HG02870 (cell line): ENCODE data around the gene KCNH4.
"Not testable (repeated sequence)": the region's sequence is repeated elsewhere in the genome, so short reads cannot be mapped to it uniquely, and the experiment has no call there.

ENCODE experiments used
- ATAC-seq: cut with Tn5 transposase; IDR thresholded peaks from one replicate; pipeline ENCODE4 v1.9.1; 2021; ENCODE audit warnings: mild to moderate bottlenecking, moderate library complexity; ENCODE audit not compliant: unreplicated experiment

KCNH4 gene

GRCh38 chr17:42180922-42181850 is at the start of gene KCNH4:
Gene KCNH4 (minus strand): TSS chr17:42181142. CDS start chr17:42180945, 197 bp downstream.
- ATAC-seq: no peak

DNA sequence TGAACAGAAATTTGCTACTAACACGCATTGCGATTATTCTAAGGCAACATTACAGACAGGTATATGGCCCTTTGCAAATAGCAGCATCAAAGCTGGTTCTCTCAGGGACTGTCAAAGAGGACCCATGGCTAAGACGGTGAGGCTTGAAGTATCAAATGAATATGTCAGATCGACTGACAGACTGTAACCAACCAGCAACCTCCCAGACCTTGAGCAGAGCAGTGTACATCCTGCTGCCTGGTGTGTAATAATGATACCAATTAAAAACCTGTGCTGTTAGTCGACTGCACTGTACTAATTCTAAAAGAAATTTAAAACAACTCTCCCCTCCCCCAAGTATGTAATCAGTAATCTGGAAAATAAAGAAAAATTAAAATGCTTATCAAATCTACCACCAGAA is 49.3 kb upstream of the KCNH4 start:
- ATAC-seq: no peak

- ATAC-seq: no peak
Observed at GRCh38 chr17:42227849-42228700, 47.1 kb upstream of the KCNH4 start.

- ATAC-seq: no peak
Observed at GRCh38 chr17:42225646-42226045, 44.7 kb upstream of the KCNH4 start.

GRCh38 chr17:42224651-42225050 is 43.7 kb upstream of the KCNH4 start:
- ATAC-seq: no peak

DNA sequence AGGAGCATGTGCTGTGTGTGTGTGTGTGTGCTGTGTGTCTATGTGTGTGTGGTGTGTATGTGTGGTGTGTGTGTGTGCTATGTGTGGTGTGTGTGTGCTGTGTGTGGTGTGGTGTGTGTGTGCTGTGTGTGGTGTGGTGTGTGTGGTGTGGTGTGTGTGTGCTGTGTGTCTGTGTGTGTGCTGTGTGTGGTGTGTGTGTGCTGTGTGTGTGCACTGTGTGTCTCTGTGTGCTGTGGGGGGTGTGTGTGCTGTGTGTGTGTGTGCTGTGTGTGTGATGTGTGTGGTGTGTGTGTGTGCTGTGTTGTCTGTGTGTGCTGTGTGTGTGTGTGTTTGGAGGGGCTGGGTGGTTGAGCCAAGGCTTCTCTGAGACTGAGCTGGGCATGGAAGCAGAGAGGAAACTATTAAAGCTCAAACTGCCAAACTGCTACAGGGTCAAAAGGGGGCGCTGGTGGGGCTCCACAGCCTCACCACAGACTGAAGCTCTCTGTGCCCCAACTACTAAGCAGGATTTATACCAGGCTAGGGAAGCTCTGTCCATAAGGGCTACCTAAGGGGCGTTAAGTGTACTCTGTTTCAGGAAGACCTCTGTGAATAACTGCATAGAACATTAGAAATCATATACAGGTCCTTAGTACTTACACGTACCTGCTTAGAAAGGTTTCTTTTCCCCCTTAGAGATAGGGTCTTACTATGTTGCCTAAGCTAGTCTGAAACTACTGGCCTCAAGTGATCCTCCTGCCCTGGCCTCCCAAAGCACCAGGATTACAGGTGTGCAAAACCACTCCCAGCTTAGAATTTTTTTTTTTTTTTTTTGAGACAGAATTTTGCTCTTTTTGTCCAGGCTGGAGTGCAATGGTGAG is 41.2 kb upstream of the KCNH4 start:
- ATAC-seq: no peak

DNA sequence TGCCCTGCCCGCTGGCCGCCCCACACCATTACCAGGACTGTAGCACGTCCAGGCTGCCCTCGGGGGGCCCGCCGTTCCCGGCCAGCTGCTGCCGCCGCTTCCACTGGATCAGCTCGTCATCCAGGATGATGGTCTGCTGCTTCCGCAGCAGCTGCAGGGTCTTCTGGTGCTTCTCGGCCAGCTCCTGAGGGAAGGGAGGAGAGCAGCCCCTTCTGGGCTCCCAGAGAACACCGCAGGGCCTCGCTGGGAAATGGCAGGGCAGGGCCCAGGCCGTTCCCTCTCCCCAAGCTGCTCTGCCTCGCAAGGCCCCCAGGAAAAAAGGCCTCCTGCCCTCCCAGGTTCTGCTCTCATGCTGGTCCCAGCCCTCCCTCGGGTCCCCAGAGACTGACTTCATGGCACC is 38.3 kb upstream of the KCNH4 start:
- ATAC-seq: not testable (repeated sequence)

- no peak for ATAC-seq
Observed at GRCh38 chr17:42214156-42214555, 33.2 kb upstream of the KCNH4 start.

GRCh38 chr17:42212382-42212781 is 31.4 kb upstream of the KCNH4 start:
- no peak for ATAC-seq

- ATAC-seq: not testable (repeated sequence)
Observed at GRCh38 chr17:42211921-42212341, 31.0 kb upstream of the KCNH4 start.

DNA sequence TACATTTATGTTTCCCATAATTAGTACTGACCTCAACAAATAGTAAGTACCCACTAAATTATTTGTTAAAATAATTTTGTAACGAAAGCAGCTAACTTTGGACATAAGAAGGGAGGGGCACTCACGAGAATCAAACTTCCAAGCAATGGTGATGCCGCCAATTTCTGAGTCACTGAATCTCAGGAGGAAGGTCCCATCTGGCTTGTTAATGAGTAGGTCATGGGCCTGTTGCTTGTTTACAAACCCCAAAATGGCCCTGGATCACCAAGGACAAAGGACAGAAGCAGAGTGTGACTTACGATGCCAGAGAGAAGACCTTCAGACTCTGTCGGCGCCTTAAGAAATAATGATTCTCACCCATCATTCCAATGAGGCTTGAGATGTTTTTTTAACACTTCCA is 29.1 kb upstream of the KCNH4 start:
- ATAC-seq: no peak

- not testable (repeated sequence) for ATAC-seq
Observed at GRCh38 chr17:42206153-42206612, 25.2 kb upstream of the KCNH4 start.

- ATAC-seq: no peak
Observed at GRCh38 chr17:42203354-42203753, 22.4 kb upstream of the KCNH4 start.

- ATAC-seq: no peak
Observed at GRCh38 chr17:42202696-42203095, 21.8 kb upstream of the KCNH4 start.

GRCh38 chr17:42202159-42202558 is 21.2 kb upstream of the KCNH4 start:
- ATAC-seq: no peak

- no peak for ATAC-seq
Observed at GRCh38 chr17:42201458-42201772, 20.5 kb upstream of the KCNH4 start.

DNA sequence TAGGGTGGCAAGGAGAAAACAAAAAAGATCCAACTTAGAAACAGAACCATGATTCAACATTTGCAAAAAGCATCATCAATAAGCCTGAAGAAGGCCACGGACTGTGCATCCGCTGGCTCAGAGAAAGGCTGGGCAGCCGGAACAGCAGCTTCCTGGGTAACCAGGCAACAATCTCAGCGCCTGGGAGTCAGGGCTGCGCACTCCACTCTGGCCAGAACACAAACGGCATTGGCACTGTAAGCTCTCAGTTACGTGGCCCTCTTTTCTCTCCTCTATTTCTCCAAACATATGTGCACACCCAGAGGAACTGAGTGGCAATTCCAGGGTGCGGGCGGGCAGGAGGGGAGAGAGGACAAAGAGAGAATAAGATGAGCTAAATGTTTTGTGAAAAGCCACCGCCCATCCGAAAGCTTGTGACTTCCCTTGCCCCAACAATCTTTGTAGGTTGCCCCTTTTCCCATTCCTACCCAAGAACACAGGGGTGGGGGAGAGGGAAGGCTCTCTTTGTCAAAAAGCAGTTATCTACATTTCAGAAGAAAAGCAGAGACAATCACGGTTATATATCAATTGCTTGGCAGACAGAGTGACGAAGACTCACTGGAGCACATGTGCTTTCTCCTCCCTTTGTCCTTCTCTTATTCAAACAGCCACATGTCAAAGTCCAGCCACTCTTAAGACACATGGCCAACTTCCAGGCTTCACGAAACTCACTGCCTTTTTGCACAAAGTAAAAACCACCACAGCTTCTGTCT is 19.9 kb upstream of the KCNH4 start:
- no peak for ATAC-seq

GRCh38 chr17:42199416-42200011 is 18.6 kb upstream of the KCNH4 start:
- no peak for ATAC-seq

GRCh38 chr17:42198897-42199296 is 18.0 kb upstream of the KCNH4 start:
- no peak for ATAC-seq
